HuH-7.5 (cell line): ENCODE results near the gene DNAJC16.
"Not testable (repeated sequence)": the region's sequence is repeated elsewhere in the genome, so short reads cannot be mapped to it uniquely, and the experiment has no call there.

ENCODE experiments used
- DNase-seq: peaks from one replicate; pipeline ENCODE4 v3.0.0; 2011; ENCODE audit warnings: low spot score

The DNAJC16 gene

GRCh38 chr1:15507278-15507677, 19.4 kb upstream of the DNAJC16 start:
- DNase-seq = no peak

GRCh38 chr1:15508700-15509487, 17.8 kb upstream of the DNAJC16 start:
- DNase-seq = no peak

GRCh38 chr1:15509586-15509985, 17.1 kb upstream of the DNAJC16 start:
- no peak for DNase-seq

GRCh38 chr1:15510611-15511405, 15.8 kb upstream of the DNAJC16 start:
- DNase-seq = no peak

- no peak for DNase-seq
Observed at GRCh38 chr1:15513192-15513591, 13.5 kb upstream of the DNAJC16 start.

- no peak for DNase-seq
Observed at GRCh38 chr1:15513919-15514318, 12.7 kb upstream of the DNAJC16 start.

DNA sequence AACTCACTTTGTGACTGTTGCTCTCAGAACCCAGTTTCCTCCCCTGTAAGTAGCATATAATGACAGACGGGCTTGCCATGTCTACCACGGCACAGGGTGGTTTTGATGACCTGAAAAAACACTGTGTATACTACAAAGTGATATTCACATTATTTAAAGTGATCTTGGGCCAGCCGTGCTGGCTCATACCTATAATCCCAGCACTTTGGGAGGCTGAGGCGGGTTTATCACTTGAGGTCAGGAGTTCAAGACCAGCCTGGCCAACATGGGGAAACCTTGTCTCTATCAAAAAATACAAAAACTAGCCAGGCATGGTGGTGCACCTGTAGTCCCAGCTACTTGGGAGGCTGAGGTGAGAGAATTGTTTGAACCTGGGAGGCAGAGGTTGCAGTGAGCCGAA, 12.1 kb upstream of the DNAJC16 start:
- DNase-seq = not testable (repeated sequence)

DNA sequence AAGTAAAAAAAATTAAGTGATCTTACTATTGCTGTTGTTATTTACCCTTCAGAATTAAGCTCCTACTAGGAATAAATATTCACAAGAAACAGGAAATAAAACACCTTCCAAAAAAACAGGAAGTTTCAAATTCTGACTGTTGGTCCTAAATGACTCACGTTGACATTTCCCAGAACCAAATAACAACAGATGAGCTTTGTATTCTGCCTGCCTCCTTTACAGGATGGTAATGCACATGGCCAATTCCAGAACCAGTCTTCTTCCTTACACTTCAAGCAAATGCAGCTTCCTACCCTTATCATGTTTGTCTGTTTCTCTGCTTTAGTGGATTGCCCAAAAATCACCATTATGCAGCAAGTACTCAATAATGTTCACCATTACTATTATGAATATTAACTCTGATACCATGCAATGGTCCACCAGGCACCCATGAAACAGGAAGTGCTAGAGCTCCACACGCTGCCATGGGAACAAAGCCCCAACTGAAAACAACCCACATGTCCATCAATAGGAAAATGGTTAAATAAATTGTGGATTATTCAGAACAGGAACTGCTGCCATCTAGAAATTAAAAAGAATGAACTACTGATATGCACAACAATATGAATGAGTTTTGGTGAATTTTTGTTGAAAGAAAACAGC, 11.5 kb upstream of the DNAJC16 start:
- no peak for DNase-seq

DNA sequence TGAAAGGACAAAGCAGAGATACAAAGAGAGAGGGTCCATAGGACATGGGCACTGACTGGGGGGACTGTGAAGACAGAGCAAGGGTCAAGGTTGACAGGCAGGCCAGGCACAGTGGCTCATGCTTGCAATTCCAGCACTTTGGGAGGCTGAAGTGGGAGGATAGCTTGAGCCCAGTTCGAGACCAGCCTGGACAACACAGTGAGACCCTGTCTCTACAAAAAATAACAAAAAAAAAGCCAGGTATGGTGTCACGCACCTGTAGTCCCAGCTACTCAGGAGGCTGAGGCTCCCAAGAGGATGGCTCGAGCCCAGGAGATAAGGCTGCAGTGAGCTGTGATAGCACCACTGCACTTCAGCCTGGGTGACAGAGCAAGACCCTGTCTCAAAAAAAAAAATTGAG, 7.0 kb upstream of the DNAJC16 start:
- no peak for DNase-seq

- not testable (repeated sequence) for DNase-seq
Observed at GRCh38 chr1:15521206-15521906, 5.3 kb upstream of the DNAJC16 start.

DNA sequence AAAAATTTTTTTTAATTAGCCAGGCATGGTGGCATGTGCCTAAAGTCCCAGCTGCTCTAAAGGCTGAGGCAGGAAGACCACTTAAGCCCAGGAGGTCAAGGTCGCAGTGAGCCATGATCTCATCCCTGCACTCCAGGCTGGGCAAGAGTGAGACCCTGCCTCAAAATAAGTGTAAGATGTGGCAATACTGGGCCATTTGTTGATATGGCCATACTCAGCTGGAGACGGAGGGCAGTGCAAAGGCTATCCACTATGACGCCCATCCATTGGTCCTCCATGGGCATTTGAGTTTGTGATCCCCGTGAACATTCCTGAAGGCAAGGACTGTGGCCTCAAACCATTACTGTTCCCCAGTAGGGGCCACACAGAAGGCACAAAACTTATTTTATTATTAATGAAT, 4.1 kb upstream of the DNAJC16 start:
- no peak for DNase-seq

DNA sequence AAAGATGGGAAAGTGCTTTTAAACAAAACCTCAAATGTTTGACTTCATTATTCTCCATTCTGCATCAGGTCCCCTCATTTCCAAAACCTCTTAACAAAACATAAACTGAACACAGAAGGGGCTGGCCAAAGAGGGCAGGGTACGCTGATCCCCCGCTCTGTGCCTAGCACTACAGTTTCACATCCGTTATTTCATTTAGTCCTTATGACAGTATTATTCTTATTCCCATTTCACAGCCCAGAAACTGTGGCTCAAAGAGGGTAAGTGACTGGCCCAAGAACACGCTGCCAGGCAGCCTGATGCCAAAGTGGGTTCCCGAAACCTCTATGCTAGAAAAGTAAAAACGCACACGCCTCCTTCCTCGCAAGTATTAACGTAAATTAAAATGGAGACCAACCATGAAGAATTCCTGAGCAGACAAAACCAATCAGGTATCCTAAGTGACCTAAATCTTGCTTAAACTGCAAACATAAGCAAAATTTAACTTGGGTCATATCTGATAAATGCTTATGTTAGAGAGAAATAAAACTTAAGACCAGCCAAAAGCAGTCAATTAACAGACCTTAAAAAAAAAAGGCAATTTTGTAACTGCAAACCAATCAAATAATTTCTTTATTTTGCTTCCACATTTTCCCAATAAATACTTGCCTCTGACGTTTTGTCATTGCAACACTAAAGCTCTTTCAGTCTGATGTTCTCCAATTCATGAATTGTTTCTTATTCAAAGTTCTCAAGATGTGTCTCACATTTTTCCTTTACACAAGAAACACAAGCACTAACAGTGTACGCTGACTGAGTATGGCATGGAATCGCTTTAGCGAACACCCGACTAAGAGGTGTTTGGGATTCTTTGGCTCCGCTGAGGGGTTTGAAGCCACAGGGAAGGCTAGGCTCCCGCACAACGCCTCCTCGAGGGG, 3.3 kb upstream of the DNAJC16 start:
- DNase-seq = no peak

- DNase-seq = no peak
Observed at GRCh38 chr1:15524021-15524282, 2.7 kb upstream of the DNAJC16 start, which contains the start of gene CASP9. CASP9 (minus strand) TSS chr1:15524215; CDS start chr1:15524200, 15 bp downstream.

GRCh38 chr1:15524283-15525049, 2.2 kb upstream of the DNAJC16 start:
- DNase-seq = peak; percentile 91

DNA sequence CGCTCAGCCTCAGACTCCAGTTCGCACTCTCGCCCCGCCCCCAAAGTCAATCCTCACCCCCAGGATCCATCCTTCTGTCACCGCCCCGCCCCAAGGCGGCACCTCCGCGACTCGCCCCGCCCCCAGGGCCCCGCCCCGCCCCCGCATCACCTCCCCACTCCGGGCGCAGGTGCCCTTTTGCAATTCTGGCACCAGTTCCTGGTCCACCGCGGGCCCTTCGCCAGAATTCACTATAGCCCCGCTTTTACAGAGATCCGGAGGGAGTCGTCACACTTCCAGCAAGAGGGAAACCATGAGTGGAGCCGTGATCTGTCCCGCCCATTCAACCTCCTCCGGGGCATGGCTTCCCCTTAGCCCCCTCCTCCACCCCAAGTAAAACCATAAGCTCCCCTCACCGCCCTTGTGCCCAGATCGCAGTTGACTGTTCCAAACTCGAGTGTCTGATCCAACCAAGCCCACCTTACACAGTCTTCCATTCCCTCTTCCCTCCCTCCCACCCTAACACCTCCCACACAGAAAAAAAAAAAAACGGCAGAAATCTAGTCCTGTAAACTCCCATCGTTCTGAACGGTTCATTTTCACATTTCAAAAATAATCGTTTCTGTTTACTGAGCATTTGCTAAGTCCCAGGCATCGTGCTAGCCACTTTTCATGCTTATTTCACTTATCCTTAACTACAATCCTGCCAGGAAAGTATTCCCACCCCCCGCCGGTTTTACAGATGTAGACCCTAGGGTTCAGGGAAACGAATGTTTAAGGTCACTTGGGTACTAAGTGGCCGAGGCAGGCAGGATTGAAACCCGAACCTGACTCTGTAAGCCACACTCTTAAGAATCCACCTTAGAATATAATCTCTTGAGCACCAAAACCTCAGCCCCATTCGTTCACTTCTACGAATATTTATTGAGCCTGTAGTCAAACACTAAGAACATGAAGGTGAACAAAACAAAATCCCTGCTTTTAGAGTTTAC, 1.3 kb upstream of the DNAJC16 start:
- peak; percentile 85 for DNase-seq

- no peak for DNase-seq
Observed at GRCh38 chr1:15526021-15526489, 593 bp upstream of the DNAJC16 start.

DNA sequence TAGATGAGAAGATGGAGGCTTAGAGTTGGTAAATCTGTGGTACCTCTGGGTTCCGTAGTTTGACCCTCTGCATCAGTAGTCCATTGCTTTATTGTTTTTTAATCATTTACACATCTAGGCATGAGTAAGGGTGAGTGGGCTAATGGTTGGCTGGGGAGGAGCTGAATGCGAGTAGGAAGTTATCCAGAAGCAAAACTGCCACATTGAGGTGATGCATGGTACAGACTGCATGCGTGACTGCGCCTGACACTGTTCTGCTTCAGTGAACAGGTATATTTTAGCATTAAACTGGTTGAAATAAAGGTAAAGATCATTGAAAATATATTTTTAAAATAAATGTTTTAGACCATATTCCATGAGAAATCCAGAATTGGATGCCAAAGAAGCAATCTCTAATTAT, 4.4 kb downstream of the DNAJC16 start:
- no peak for DNase-seq

DNA sequence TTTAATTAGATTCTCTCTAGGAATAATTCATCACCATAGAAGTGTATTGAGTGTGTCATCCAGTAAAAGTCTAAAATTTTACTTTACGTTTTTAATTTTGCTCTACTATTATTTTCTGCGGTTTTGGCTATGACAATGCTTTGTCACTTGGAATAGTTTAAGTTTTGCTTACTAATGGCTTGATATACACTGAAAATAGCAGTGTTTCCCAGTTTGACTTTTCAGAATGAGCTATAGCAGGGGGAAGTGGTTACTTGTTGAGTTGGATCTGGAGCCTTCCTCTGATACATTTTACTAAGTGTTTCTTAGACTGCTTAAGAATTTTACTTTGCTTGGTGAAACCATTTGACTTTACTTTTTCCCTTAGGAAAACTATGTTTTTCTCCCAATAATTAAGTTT, 5.0 kb downstream of the DNAJC16 start:
- no peak for DNase-seq

GRCh38 chr1:15538771-15539170, 12.1 kb downstream of the DNAJC16 start:
- no peak for DNase-seq
